Peyer's patch (tissue), 4 donors: ENCODE results near the gene FGF2.
"Not testable (repeated sequence)": the region's sequence is repeated elsewhere in the genome, so short reads cannot be mapped to it uniquely, and the experiment has no call there.

ENCODE experiments used
- CTCF ChIP-seq, 6 experiments: fragments of 450-650 bp in 4 of 6; fragments of 200-600 bp in 2 of 6; sonication (generic) in 1 of 6; IDR thresholded peaks; one replicate each; pipeline ENCODE4 v1.5.1; 2017 to 2019; ENCODE audit warnings: antibody characterized with exemption in 6 of 6, mild to moderate bottlenecking in 3 of 6, moderate library complexity in 1 of 6
- POLR2A ChIP-seq, 2 donors: fragments of 450-650 bp; IDR thresholded peaks; one replicate each; pipeline ENCODE4 v1.5.1; 2017; ENCODE audit warnings: antibody characterized with exemption in 2 of 2, mild to moderate bottlenecking in 2 of 2, moderate library complexity in 2 of 2

DNA sequence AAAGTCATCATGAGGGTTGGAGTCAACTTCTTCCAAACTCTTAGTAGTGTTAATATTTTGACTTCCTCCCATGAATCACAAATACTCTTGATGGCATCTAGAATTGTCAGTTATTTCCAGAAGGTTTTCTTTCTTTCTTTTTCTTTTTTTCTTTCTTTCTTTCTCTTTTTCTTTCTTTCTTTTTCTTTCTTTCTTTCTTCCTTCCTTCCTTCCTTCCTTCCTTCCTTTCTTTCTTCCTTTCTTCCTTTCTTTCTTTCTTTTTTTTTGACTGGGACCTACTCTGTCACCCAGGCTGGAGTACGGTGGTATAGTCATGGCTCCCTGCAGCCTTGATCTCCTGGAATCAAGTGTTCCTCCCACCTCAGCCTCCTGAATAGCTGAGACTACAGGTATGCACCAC is 17.8 kb downstream of the FGF2 start:
- not testable (repeated sequence) for TF ChIP-seq CTCF, POLR2A (IDR thresholded peaks at IDR 0.05)
